Thymus (tissue), 11 donors: Measurements from ENCODE around the gene RNF220. TPM values are rescaled to one million over a fixed set of nuclear protein-coding genes. Genes with fewer than 3 reads are reported as not detected.
A peak's percentile ranks its signal among the peaks of the same experiment; 100 is the strongest.

Source experiments
- DNase-seq, 9 donors: peaks; one replicate each; pipeline ENCODE4 v3.0.0-alpha.2; 2013; ENCODE audit warnings: low spot score in 9 of 9, low read depth in 6 of 9, missing footprints in 1 of 9
- H3K27ac ChIP-seq, 2 donors: one replicate each; pipeline ENCODE4 v1.5.1; 2013; ENCODE audit warnings: control low read depth in 1 of 2, low read depth in 1 of 2, low read length in 1 of 2, mild to moderate bottlenecking in 1 of 2, moderate library complexity in 1 of 2
- H3K27me3 ChIP-seq, 2 donors: one replicate each; pipeline ENCODE4 v1.5.1; 2013; ENCODE audit warnings: low read length in 1 of 2; ENCODE audit not compliant: control insufficient read depth in 2 of 2, insufficient read depth in 1 of 2
- H3K36me3 ChIP-seq, 2 donors: one replicate each; pipeline ENCODE4 v1.5.1; 2013; ENCODE audit warnings: low read length in 1 of 2, mild to moderate bottlenecking in 1 of 2, moderate library complexity in 1 of 2; ENCODE audit not compliant: control insufficient read depth in 2 of 2, insufficient read depth in 2 of 2
- H3K4me1 ChIP-seq, 2 donors: one replicate each; pipeline ENCODE4 v1.5.1; 2013; ENCODE audit warnings: low read length in 2 of 2; ENCODE audit not compliant: control insufficient read depth in 2 of 2, insufficient read depth in 2 of 2
- H3K4me3 ChIP-seq, 2 donors: one replicate each; pipeline ENCODE4 v1.5.1; 2013; ENCODE audit warnings: low read length in 2 of 2, control low read depth in 1 of 2, mild to moderate bottlenecking in 1 of 2
- H3K9me3 ChIP-seq, 2 donors: one replicate each; pipeline ENCODE4 v1.5.1; 2013; ENCODE audit warnings: low read length in 1 of 2, mild to moderate bottlenecking in 1 of 2; ENCODE audit not compliant: control insufficient read depth in 2 of 2, insufficient read depth in 1 of 2
- WGBS: extraction: QIAGEN DNeasy Blood & Tissue Kit; methylation state at CpG from one replicate; pipeline ENCODE4 v1.1.7; 2013; 5-methylcytosine and 5-hydroxymethylcytosine counted together
- polyA plus RNA-seq: library from polyadenylated mRNA; stranded (reverse); fragments of 200-250 nt; gene quantifications from one replicate; pipeline ENCODE4 v1.2.3, GENCODE V29; 2013
- total RNA-seq: library from RNA; stranded (reverse); fragments of 120-200 nt; gene quantifications from one replicate; pipeline ENCODE4 v1.2.4, GENCODE V29; 2013
- donor health status: healthy.

The RNF220 gene
- total and polyA plus RNA-seq, 2 donors: 66.3 to 70.0 TPM

- no peaks in the 10 kb centered on the region for H3K36me3 ChIP-seq
- WGBS: 3% methylated on average over 16 of the region's 16 CpGs
- H3K27me3 ChIP-seq: no peaks in the 10 kb centered on the region
- peaks cover 11 to 32% of the 10 kb centered on the region in 2 donors for H3K4me1 ChIP-seq
- H3K9me3 ChIP-seq: no peaks in the 10 kb centered on the region
- H3K27ac ChIP-seq: peak overlapping the region; percentile 8 to 25
- DNase-seq: no peak
- peak overlapping the region; percentile 72 to 78 for H3K4me3 ChIP-seq
These were observed 268.6 kb downstream of the RNF220 start for GRCh38 chr1:44673675-44674112.

GRCh38 chr1:44674113-44675000 lies 269.3 kb downstream of the RNF220 start, which contains the start of the genes ARMH1 and TMEM53:
Gene ARMH1 (plus strand): TSS chr1:44674714. CDS start chr1:44689698, 14,984 bp downstream.
Gene TMEM53 (minus strand): TSS chr1:44674481. CDS start chr1:44674391, 90 bp downstream.
- 2% methylated on average over 56 of the region's 56 CpGs for WGBS
- Histone ChIP-seq H3K36me3 (no peaks in the 10 kb centered on the region), H3K27ac (peak within 1 kb of the TSS; percentile 83 to 91), H3K4me1 (peaks cover 11 to 32% of the 10 kb centered on the region in 2 donors), H3K9me3 (no peaks in the 10 kb centered on the region), H3K27me3 (no peaks in the 10 kb centered on the region), H3K4me3 (peak within 1 kb of the TSS; percentile 72 to 78)
- peak; percentile 83 to 98 (median 94) for DNase-seq

- Histone ChIP-seq H3K36me3 (no peaks in the 10 kb centered on the region), H3K9me3 (no peaks in the 10 kb centered on the region), H3K4me3 (peak overlapping the region in 1 of 2 donors; percentile 78), H3K27ac (no peak overlapping the region), H3K4me1 (peaks cover 11 to 32% of the 10 kb centered on the region in 2 donors), H3K27me3 (no peaks in the 10 kb centered on the region)
- DNase-seq: no peak
- 93% methylated on average over 7 of the region's 7 CpGs for WGBS
These were observed 270.1 kb downstream of the RNF220 start for GRCh38 chr1:44675186-44675585.

GRCh38 chr1:44676484-44677200 lies 271.6 kb downstream of the RNF220 start:
- Histone ChIP-seq H3K9me3 (no peaks in the 10 kb centered on the region), H3K4me1 (peaks cover 11 to 32% of the 10 kb centered on the region in 2 donors), H3K27ac (peak overlapping the region in 1 of 2 donors; percentile 44), H3K36me3 (no peaks in the 10 kb centered on the region), H3K27me3 (no peaks in the 10 kb centered on the region), H3K4me3 (no peak overlapping the region)
- WGBS: 60% methylated on average over 5 of the region's 5 CpGs
- no peak for DNase-seq

GRCh38 chr1:44677201-44677766 lies 272.2 kb downstream of the RNF220 start:
- Histone ChIP-seq H3K36me3 (no peaks in the 10 kb centered on the region), H3K27me3 (no peaks in the 10 kb centered on the region), H3K4me3 (no peak overlapping the region), H3K9me3 (no peaks in the 10 kb centered on the region), H3K27ac (no peak overlapping the region), H3K4me1 (peaks cover 11 to 27% of the 10 kb centered on the region in 2 donors)
- no peak for DNase-seq
- WGBS: 83% methylated on average over 6 of the region's 6 CpGs

GRCh38 chr1:44678120-44678519 lies 273.1 kb downstream of the RNF220 start:
- Histone ChIP-seq H3K27ac (no peak overlapping the region), H3K4me1 (peaks cover 9 to 19% of the 10 kb centered on the region in 2 donors), H3K27me3 (no peaks in the 10 kb centered on the region), H3K36me3 (no peaks in the 10 kb centered on the region), H3K9me3 (no peaks in the 10 kb centered on the region), H3K4me3 (no peak overlapping the region)
- no peak for DNase-seq
- WGBS: 90% methylated on average over 2 of the region's 2 CpGs

- no peaks in the 10 kb centered on the region for H3K9me3 ChIP-seq
- H3K27me3 ChIP-seq: no peaks in the 10 kb centered on the region
- no peak overlapping the region for H3K27ac ChIP-seq
- peaks cover 4 to 14% of the 10 kb centered on the region in 2 donors for H3K4me1 ChIP-seq
- H3K36me3 ChIP-seq: no peaks in the 10 kb centered on the region
- no peak overlapping the region for H3K4me3 ChIP-seq
- WGBS: 95% methylated on average over 4 of the region's 4 CpGs
- no peak for DNase-seq
These were observed 273.6 kb downstream of the RNF220 start for GRCh38 chr1:44678626-44679025.

- Histone ChIP-seq H3K9me3 (no peaks in the 10 kb centered on the region), H3K27me3 (no peaks in the 10 kb centered on the region), H3K4me1 (peaks cover 5 to 15% of the 10 kb centered on the region in 2 donors), H3K27ac (no peak overlapping the region), H3K36me3 (no peaks in the 10 kb centered on the region), H3K4me3 (no peak overlapping the region)
- WGBS: 98% methylated on average over 5 of the region's 5 CpGs
- DNase-seq: no peak
These were observed 274.4 kb downstream of the RNF220 start for GRCh38 chr1:44679468-44679867.
